Loucy (cell line): ENCODE results near the gene NSMCE3.

Source experiments
- H2AFZ ChIP-seq: fragments of 200-600 bp; sonication (generic); 2 replicates; pipeline ENCODE4 v1.6.0; 2016; ENCODE audit warnings: antibody characterized with exemption, mild to moderate bottlenecking, low read length, moderate library complexity
- H3F3A ChIP-seq: fragments of 200-600 bp; 2 replicates; pipeline ENCODE4 v1.6.0; 2016; ENCODE audit warnings: antibody characterized with exemption, low read depth, mild to moderate bottlenecking
- H3K27me3 ChIP-seq: fragments of 200-600 bp; sonication (generic); 2 replicates; pipeline ENCODE4 v1.6.1; 2014; ENCODE audit warnings: low read length, mild to moderate bottlenecking; ENCODE audit not compliant: insufficient read depth, poor library complexity, severe bottlenecking
- H3K36me3 ChIP-seq: fragments of 200-600 bp; sonication (generic); 2 replicates; pipeline ENCODE4 v1.6.1; 2016; ENCODE audit warnings: low read length; ENCODE audit not compliant: insufficient read depth
- H3K4me1 ChIP-seq: fragments of 200-600 bp; sonication (generic); 2 replicates; pipeline ENCODE4 v1.5.1; 2014; ENCODE audit warnings: low read length, mild to moderate bottlenecking; ENCODE audit not compliant: insufficient read depth, poor library complexity, severe bottlenecking
- H3K4me2 ChIP-seq: fragments of 200-600 bp; sonication (generic); 2 replicates; pipeline ENCODE4 v1.6.0; 2014; ENCODE audit warnings: antibody characterized with exemption, low read length, low read depth, mild to moderate bottlenecking; ENCODE audit not compliant: poor library complexity, severe bottlenecking
- H3K4me3 ChIP-seq: fragments of 200-600 bp; sonication (generic); 2 replicates; pipeline ENCODE4 v1.5.1; 2014; ENCODE audit warnings: low read length, mild to moderate bottlenecking, mixed read lengths; ENCODE audit not compliant: poor library complexity, severe bottlenecking
- H3K79me2 ChIP-seq: fragments of 200-600 bp; sonication (generic); 2 replicates; pipeline ENCODE4 v1.6.1; 2014; ENCODE audit warnings: low read length; ENCODE audit not compliant: insufficient read depth
- H3K9ac ChIP-seq: fragments of 200-600 bp; sonication (generic); 2 replicates; pipeline ENCODE4 v1.6.0; 2014; ENCODE audit warnings: mild to moderate bottlenecking, low read depth, low read length, moderate library complexity; ENCODE audit not compliant: poor library complexity, severe bottlenecking
- H3K9me2 ChIP-seq: fragments of 200-600 bp; sonication (generic); replicated peaks from 2 replicates; pipeline ENCODE4 v1.6.1; 2016; ENCODE audit warnings: low read depth, low read length, mixed read lengths
- H3K9me3 ChIP-seq: fragments of 200-600 bp; sonication (generic); 2 replicates; pipeline ENCODE4 v1.6.1; 2014; ENCODE audit warnings: mild to moderate bottlenecking, antibody characterized with exemption, low read length, low read depth; ENCODE audit not compliant: insufficient read depth
- H4K20me1 ChIP-seq: fragments of 200-600 bp; sonication (generic); 2 replicates; pipeline ENCODE4 v1.6.0; 2014; ENCODE audit warnings: antibody characterized with exemption, low read length, mild to moderate bottlenecking; ENCODE audit not compliant: insufficient read depth, poor library complexity, severe bottlenecking
- EZH2phosphoT487 ChIP-seq: fragments of 200-600 bp; IDR thresholded peaks from 2 replicates; pipeline ENCODE4 v1.6.1; 2018; ENCODE audit warnings: antibody characterized with exemption, mild to moderate bottlenecking, moderate library complexity, borderline replicate concordance
- TF ChIP-seq, protein P1 (sequence below): fragments of 200-600 bp; sonication (generic); conservative IDR thresholded peaks from 2 replicates; pipeline ENCODE4 v1.5.1; 2014; ENCODE audit warnings: mild to moderate bottlenecking, antibody characterized with exemption, low read length

NSMCE3 gene

DNA sequence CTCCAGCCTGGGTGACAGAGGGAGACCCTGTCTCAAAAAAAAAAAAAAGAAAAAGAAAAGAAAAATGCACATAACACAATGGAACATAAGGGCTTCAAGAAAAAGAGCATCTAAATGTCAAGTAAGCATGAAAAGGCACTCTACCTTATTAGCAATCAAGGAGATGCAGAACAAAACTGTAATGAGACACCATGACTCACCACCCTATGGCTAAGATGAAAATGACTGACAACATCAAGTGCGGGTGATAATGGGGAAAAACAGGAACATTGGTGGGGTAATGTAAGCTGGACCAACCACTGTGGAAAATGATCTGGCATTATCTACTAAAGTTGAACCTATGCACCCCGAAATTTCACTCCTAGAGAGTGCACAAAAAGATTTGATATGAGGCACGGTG, 19.6 kb upstream of the NSMCE3 start:
- no peak overlapping the region for H2AFZ ChIP-seq
- H3K4me2 ChIP-seq, result no peak overlapping the region
- H3K9ac ChIP-seq, result no peak overlapping the region
- no peak overlapping the region for H3K4me3 ChIP-seq
- no peaks in the 10 kb centered on the region for H3K9me2 ChIP-seq
- H3K27me3 ChIP-seq, result no peaks in the 10 kb centered on the region
- no peaks in the 10 kb centered on the region for H3K36me3 ChIP-seq
- H3F3A ChIP-seq, result no peaks in the 10 kb centered on the region
- H3K79me2 ChIP-seq, result no peaks in the 10 kb centered on the region
- no peaks in the 10 kb centered on the region for H4K20me1 ChIP-seq
- no peaks in the 10 kb centered on the region for H3K9me3 ChIP-seq
- H3K4me1 ChIP-seq, result no peaks in the 10 kb centered on the region
- TF ChIP-seq, protein P1, sequence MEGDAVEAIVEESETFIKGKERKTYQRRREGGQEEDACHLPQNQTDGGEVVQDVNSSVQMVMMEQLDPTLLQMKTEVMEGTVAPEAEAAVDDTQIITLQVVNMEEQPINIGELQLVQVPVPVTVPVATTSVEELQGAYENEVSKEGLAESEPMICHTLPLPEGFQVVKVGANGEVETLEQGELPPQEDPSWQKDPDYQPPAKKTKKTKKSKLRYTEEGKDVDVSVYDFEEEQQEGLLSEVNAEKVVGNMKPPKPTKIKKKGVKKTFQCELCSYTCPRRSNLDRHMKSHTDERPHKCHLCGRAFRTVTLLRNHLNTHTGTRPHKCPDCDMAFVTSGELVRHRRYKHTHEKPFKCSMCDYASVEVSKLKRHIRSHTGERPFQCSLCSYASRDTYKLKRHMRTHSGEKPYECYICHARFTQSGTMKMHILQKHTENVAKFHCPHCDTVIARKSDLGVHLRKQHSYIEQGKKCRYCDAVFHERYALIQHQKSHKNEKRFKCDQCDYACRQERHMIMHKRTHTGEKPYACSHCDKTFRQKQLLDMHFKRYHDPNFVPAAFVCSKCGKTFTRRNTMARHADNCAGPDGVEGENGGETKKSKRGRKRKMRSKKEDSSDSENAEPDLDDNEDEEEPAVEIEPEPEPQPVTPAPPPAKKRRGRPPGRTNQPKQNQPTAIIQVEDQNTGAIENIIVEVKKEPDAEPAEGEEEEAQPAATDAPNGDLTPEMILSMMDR, result no peak
- TF ChIP-seq EZH2phosphoT487, result no peak

DNA sequence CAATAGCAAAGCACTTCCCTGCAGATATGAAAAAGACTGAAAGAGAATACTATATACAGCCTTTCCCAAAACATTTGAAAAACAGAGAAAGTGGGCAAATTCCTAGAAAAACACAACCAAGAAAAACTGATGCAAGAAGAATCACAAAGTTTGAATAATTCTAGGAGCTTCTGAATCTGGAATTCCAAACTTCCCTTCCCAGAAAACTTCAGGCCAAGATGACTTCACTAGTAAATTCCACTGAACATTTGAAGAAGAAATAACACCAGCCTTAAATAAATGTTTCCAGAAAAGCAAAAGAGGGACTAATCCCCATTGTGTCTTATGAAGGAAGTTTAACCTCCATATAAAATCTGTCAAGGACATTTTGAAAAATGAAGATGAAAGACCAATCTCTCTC, 15.8 kb upstream of the NSMCE3 start:
- Histone ChIP-seq H4K20me1 (no peaks in the 10 kb centered on the region), H3K79me2 (no peaks in the 10 kb centered on the region), H3K4me1 (no peaks in the 10 kb centered on the region), H3F3A (no peaks in the 10 kb centered on the region), H3K9me3 (no peaks in the 10 kb centered on the region), H3K27me3 (no peaks in the 10 kb centered on the region), H3K9me2 (no peaks in the 10 kb centered on the region), H3K9ac (no peak overlapping the region), H3K4me3 (no peak overlapping the region), H2AFZ (no peak overlapping the region), H3K36me3 (no peaks in the 10 kb centered on the region), H3K4me2 (no peak overlapping the region)
- TF ChIP-seq, protein P1, result no peak
- no peak for TF ChIP-seq EZH2phosphoT487

DNA sequence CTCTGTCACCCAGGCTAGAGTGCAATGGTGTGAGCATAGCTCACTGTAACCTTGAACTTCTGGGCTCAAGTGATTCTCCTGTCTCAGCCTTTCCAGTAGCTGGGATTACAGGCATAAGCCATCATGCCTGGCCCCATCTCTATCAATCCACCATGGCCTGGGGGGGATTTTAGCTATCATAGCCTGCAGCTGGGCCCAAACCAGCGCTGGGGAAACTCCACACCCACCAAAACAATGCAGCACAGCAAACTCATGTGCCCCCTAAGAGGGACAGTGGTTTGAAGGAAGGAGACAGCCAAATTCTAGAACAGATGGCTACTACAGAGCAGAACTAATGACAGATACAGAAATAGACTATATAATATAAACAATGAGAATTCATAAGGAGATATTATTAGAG, 13.8 kb upstream of the NSMCE3 start:
- H3K4me2 ChIP-seq, result no peak overlapping the region
- no peaks in the 10 kb centered on the region for H4K20me1 ChIP-seq
- no peak for TF ChIP-seq EZH2phosphoT487
- TF ChIP-seq, protein P1, result no peak
- H3K27me3 ChIP-seq, result no peaks in the 10 kb centered on the region
- no peaks in the 10 kb centered on the region for H3F3A ChIP-seq
- no peaks in the 10 kb centered on the region for H3K9me2 ChIP-seq
- no peak overlapping the region for H2AFZ ChIP-seq
- no peaks in the 10 kb centered on the region for H3K79me2 ChIP-seq
- H3K4me1 ChIP-seq, result no peaks in the 10 kb centered on the region
- H3K9ac ChIP-seq, result no peak overlapping the region
- H3K36me3 ChIP-seq, result no peaks in the 10 kb centered on the region
- H3K9me3 ChIP-seq, result no peaks in the 10 kb centered on the region
- no peak overlapping the region for H3K4me3 ChIP-seq
